Measurements from ENCODE around the gene BIVM. TPM values are rescaled to one million over a fixed set of nuclear protein-coding genes. Genes with fewer than 3 reads are reported as not detected.

The BIVM gene
- total RNA-seq, 1 donor: 22.1 TPM

GRCh38 chr13:102770435-102770834 lies 28.5 kb upstream of the BIVM start:
- Histone ChIP-seq H3K9me3 (ENCODE audit: low read depth, low read length) (no peaks in the 10 kb centered on the region), H3K4me2 (ENCODE audit: insufficient read depth, low read length) (no peak overlapping the region), H3K36me3 (ENCODE audit: insufficient read depth, low read length) (peaks cover 10% of the 10 kb centered on the region), H3K79me2 (ENCODE audit: insufficient read depth, low read length) (peaks cover 29% of the 10 kb centered on the region), H3K27ac (ENCODE audit: low read depth, low read length) (no peak overlapping the region), H3K27me3 (ENCODE audit: insufficient read depth, low read length) (no peaks in the 10 kb centered on the region), H4K20me1 (ENCODE audit: insufficient read depth, low read length) (no peaks in the 10 kb centered on the region), H2AFZ (ENCODE audit: low read length) (no peak overlapping the region), H3K4me3 (ENCODE audit: insufficient read depth, low read length) (no peak overlapping the region), H3K4me1 (ENCODE audit: insufficient read depth, low read length) (peaks cover 2% of the 10 kb centered on the region)
- peak; percentile 31 for DNase-seq (ENCODE audit: insufficient read length, low spot score, missing footprints)
- no peak for TF ChIP-seq CTCF (IDR thresholded peaks at IDR 0.05; ENCODE audit: extremely low read depth, low read depth, low read length)

- H3K27ac ChIP-seq (ENCODE audit: low read depth, low read length): no peak overlapping the region
- no peak overlapping the region for H2AFZ ChIP-seq (ENCODE audit: low read length)
- peaks cover 29% of the 10 kb centered on the region for H3K79me2 ChIP-seq (ENCODE audit: insufficient read depth, low read length)
- no peaks in the 10 kb centered on the region for H4K20me1 ChIP-seq (ENCODE audit: insufficient read depth, low read length)
- TF ChIP-seq CTCF (IDR thresholded peaks at IDR 0.05; ENCODE audit: extremely low read depth, low read depth, low read length): no peak
- no peaks in the 10 kb centered on the region for H3K27me3 ChIP-seq (ENCODE audit: insufficient read depth, low read length)
- peaks cover 6% of the 10 kb centered on the region for H3K36me3 ChIP-seq (ENCODE audit: insufficient read depth, low read length)
- peak; percentile 3 for DNase-seq (ENCODE audit: insufficient read length, low spot score, missing footprints)
- peak overlapping the region; percentile 80 for H3K4me2 ChIP-seq (ENCODE audit: insufficient read depth, low read length)
- H3K9me3 ChIP-seq (ENCODE audit: low read depth, low read length): no peaks in the 10 kb centered on the region
- H3K4me1 ChIP-seq (ENCODE audit: insufficient read depth, low read length): peaks cover 2% of the 10 kb centered on the region
- no peak overlapping the region for H3K4me3 ChIP-seq (ENCODE audit: insufficient read depth, low read length)
Measured at GRCh38 chr13:102771298-102772041, 27.4 kb upstream of the BIVM start.

GRCh38 chr13:102772042-102772425 lies 26.9 kb upstream of the BIVM start:
- Histone ChIP-seq H3K4me3 (ENCODE audit: insufficient read depth, low read length) (no peak overlapping the region), H4K20me1 (ENCODE audit: insufficient read depth, low read length) (no peaks in the 10 kb centered on the region), H3K27me3 (ENCODE audit: insufficient read depth, low read length) (no peaks in the 10 kb centered on the region), H2AFZ (ENCODE audit: low read length) (no peak overlapping the region), H3K27ac (ENCODE audit: low read depth, low read length) (no peak overlapping the region), H3K4me2 (ENCODE audit: insufficient read depth, low read length) (peak overlapping the region; percentile 80), H3K79me2 (ENCODE audit: insufficient read depth, low read length) (peaks cover 29% of the 10 kb centered on the region), H3K36me3 (ENCODE audit: insufficient read depth, low read length) (peaks cover 5% of the 10 kb centered on the region), H3K4me1 (ENCODE audit: insufficient read depth, low read length) (peaks cover 2% of the 10 kb centered on the region), H3K9me3 (ENCODE audit: low read depth, low read length) (no peaks in the 10 kb centered on the region)
- TF ChIP-seq CTCF (IDR thresholded peaks at IDR 0.05; ENCODE audit: extremely low read depth, low read depth, low read length): no peak
- DNase-seq (ENCODE audit: insufficient read length, low spot score, missing footprints): no peak

- Histone ChIP-seq H4K20me1 (ENCODE audit: insufficient read depth, low read length) (no peaks in the 10 kb centered on the region), H2AFZ (ENCODE audit: low read length) (peak within 1 kb of the TSS; percentile 94), H3K4me2 (ENCODE audit: insufficient read depth, low read length) (peak within 1 kb of the TSS; percentile 80), H3K27me3 (ENCODE audit: insufficient read depth, low read length) (no peaks in the 10 kb centered on the region), H3K4me1 (ENCODE audit: insufficient read depth, low read length) (peaks cover 2% of the 10 kb centered on the region), H3K9me3 (ENCODE audit: low read depth, low read length) (no peaks in the 10 kb centered on the region), H3K27ac (ENCODE audit: low read depth, low read length) (peak within 1 kb of the TSS; percentile 64), H3K79me2 (ENCODE audit: insufficient read depth, low read length) (peaks cover 29% of the 10 kb centered on the region), H3K36me3 (ENCODE audit: insufficient read depth, low read length) (no peaks in the 10 kb centered on the region), H3K4me3 (ENCODE audit: insufficient read depth, low read length) (peak within 1 kb of the TSS; percentile 90)
- peak; percentile 97 for DNase-seq (ENCODE audit: insufficient read length, low spot score, missing footprints)
- no peak for TF ChIP-seq CTCF (IDR thresholded peaks at IDR 0.05; ENCODE audit: extremely low read depth, low read depth, low read length)
Measured at GRCh38 chr13:102773441-102774213, 25.3 kb upstream of the BIVM start, which contains the start of gene TEX30. TEX30 (minus strand) TSS chr13:102773786; CDS start chr13:102770026, 3,760 bp downstream.
